ACC112 (cell line): Measurements from ENCODE around the gene SORBS1.

Experiments used
- H2AFZ ChIP-seq: fragments of 200-600 bp; sonication (generic); one replicate; pipeline ENCODE4 v1.6.0; 2017; ENCODE audit warnings: antibody characterized with exemption, low read length; ENCODE audit not compliant: unreplicated experiment
- H3K27ac ChIP-seq: fragments of 200-600 bp; sonication (generic); 2 replicates; pipeline ENCODE4 v1.5.1; 2014; ENCODE audit warnings: low read depth, mild to moderate bottlenecking, antibody characterized with exemption, low read length, moderate library complexity
- H3K27me3 ChIP-seq: fragments of 200-600 bp; sonication (generic); 2 replicates; pipeline ENCODE4 v1.6.1; 2014; ENCODE audit warnings: mild to moderate bottlenecking, antibody characterized with exemption, low read length, moderate library complexity, mixed read lengths; ENCODE audit not compliant: insufficient read depth
- H3K36me3 ChIP-seq: fragments of 200-600 bp; sonication (generic); 2 replicates; pipeline ENCODE4 v1.6.1; 2016; ENCODE audit warnings: mild to moderate bottlenecking, antibody characterized with exemption, low read length, moderate library complexity, mixed read lengths; ENCODE audit not compliant: insufficient read depth
- H3K4me1 ChIP-seq: fragments of 200-600 bp; sonication (generic); one replicate; pipeline ENCODE4 v1.6.1; 2016; ENCODE audit warnings: low read length, mixed read lengths; ENCODE audit not compliant: insufficient read depth, unreplicated experiment, control insufficient read depth
- H3K4me3 ChIP-seq: fragments of 200-600 bp; sonication (generic); 2 replicates; pipeline ENCODE4 v1.5.1; 2014; ENCODE audit warnings: mild to moderate bottlenecking, low read depth, low read length
- H3K79me2 ChIP-seq: fragments of 200-600 bp; sonication (generic); one replicate; pipeline ENCODE4 v1.6.0; 2016; ENCODE audit warnings: low read length; ENCODE audit not compliant: control insufficient read depth, unreplicated experiment, insufficient read depth

The SORBS1 gene

DNA sequence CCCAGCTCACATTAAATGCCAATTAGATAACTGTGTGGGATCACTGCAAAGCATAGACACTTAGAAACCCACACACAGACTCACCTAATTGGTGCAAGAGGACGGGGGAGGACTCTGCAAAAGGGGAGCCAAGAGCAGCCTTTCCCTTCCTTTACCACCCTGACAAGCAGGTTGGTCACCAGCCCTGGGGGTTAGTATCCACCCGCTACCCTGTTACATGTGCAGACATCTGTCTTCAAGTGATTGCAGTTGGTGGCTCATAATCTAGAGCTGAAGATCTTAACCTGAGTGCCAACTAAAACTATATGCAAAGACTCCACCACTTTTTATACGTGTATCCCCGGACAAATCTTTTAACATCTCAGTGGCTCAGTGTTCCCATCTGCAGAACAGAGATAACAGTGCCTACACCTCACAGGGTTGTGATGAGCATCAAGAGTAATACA lies 56.9 kb downstream of the SORBS1 start:
- Histone ChIP-seq H3K79me2 (no peaks in the 10 kb centered on the region), H3K4me1 (no peaks in the 10 kb centered on the region), H3K4me3 (no peak overlapping the region), H2AFZ (no peak overlapping the region), H3K27me3 (peaks cover 6% of the 10 kb centered on the region), H3K36me3 (no peaks in the 10 kb centered on the region), H3K27ac (no peak overlapping the region)

DNA sequence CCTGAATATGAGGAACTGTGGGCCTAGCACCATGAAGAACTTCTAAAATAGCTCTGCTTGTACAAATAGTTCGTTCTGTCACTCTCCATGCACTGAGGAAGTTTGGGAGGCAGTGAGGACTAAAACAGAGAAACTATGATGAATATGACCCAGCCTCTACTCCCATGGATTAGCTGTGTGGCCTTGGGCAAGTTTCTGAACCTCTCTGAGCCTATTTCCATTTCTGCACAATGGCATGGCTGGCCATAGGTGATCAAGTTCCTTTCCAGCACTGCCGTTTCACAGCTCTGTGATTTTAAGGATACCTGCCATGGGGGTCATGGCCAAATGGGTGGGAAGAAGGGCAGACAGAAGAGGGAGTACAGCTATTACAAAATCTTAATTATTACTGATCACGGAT lies 57.6 kb downstream of the SORBS1 start:
- H3K4me1 ChIP-seq: no peaks in the 10 kb centered on the region

DNA sequence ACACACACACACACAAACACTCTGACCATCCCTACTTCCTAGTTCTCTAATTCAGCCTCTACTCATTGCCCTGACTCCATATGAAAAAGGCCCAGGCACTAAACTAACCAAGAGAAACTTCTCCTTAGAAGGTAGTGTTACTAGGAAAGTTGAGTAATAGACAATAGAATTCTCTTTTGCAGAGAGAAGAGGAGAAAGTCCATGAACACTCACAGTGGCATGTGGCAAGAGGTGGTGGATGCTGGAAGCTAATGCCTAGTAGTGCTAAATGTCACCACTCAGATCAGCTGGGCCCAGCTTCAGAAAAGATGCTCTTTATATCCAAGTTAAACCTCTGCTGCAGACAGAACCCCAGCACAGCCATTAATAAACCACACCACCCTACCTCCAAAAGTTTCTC lies 58.2 kb downstream of the SORBS1 start:
- no peak overlapping the region for H2AFZ ChIP-seq
- H3K27ac ChIP-seq: no peak overlapping the region
- H3K79me2 ChIP-seq: no peaks in the 10 kb centered on the region
- peaks cover 6% of the 10 kb centered on the region for H3K27me3 ChIP-seq
- H3K4me1 ChIP-seq: no peaks in the 10 kb centered on the region
- H3K4me3 ChIP-seq: no peak overlapping the region
- no peaks in the 10 kb centered on the region for H3K36me3 ChIP-seq

More for the DNA sequence above, 57.6 kb downstream of the SORBS1 start:
- H3K27me3 ChIP-seq: peaks cover 6% of the 10 kb centered on the region
- no peak overlapping the region for H3K27ac ChIP-seq
- H3K79me2 ChIP-seq: no peaks in the 10 kb centered on the region
- H3K4me3 ChIP-seq: no peak overlapping the region
- no peaks in the 10 kb centered on the region for H3K36me3 ChIP-seq
- H2AFZ ChIP-seq: no peak overlapping the region

DNA sequence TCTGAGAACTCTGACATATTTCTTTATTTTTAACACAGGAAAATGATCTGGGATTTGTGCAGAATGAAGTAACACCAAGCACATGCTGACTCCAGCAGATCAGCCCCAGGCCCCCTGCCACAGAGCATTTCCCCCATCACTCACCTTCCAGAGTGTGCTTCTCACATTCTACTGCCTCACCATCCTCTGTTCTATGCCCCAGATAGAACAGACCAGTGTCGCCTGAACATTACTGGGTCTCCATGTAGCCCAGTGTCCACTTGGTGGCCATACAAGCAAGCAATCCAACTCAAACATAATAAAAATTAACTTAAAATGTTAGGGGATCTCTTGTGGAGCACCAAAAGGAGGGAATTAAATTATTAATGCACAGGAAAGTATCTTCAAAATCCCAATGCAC lies 58.8 kb downstream of the SORBS1 start:
- Histone ChIP-seq H2AFZ (no peak overlapping the region), H3K79me2 (no peaks in the 10 kb centered on the region), H3K27me3 (peaks cover 6% of the 10 kb centered on the region), H3K36me3 (no peaks in the 10 kb centered on the region), H3K4me3 (no peak overlapping the region), H3K4me1 (no peaks in the 10 kb centered on the region), H3K27ac (no peak overlapping the region)

DNA sequence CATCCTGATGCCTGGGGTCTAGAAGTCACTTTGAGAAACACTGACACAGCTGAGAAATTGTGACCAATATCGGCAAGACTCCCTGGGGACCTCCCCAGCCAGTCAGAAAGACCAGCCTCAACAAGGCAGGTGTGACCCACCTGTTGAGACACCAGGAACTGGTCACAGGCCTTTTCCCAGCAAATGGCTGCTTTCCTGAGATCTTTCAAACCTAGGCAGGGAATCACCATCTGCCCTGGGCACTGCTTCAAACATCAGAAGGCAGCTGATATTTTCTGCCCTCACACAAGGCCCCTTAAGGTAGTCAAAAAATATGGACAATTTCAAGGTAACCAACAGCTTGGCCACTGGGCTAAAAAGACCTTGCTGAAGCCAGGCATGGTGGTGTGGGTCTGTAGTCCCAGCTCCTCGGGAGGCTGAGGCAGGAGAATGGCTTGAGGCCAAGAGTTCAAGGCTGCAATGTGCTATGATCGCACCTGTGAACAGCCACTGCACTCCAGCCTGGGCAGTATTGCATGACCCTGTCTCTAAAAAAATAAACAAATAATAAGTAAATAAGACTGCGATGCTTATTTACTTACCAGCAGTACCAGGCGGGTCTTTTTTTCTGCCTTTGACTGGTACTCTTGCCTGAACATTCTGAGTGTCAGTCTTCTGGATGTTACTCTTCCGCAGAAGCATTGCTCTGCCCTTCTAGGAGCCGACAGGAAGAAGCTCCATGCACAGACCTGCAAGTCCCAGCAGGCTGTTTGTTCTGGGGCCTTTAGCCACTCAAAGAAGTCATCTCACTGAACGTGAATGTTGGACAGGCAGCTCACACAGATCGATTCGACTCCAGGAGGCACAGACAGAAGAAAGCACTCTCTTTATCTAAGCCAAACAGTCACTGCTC lies 59.7 kb downstream of the SORBS1 start:
- H2AFZ ChIP-seq: no peak overlapping the region
- H3K36me3 ChIP-seq: no peaks in the 10 kb centered on the region
- H3K4me1 ChIP-seq: no peaks in the 10 kb centered on the region
- no peak overlapping the region for H3K4me3 ChIP-seq
- H3K27me3 ChIP-seq: peaks cover 6% of the 10 kb centered on the region
- H3K27ac ChIP-seq: no peak overlapping the region
- H3K79me2 ChIP-seq: no peaks in the 10 kb centered on the region

DNA sequence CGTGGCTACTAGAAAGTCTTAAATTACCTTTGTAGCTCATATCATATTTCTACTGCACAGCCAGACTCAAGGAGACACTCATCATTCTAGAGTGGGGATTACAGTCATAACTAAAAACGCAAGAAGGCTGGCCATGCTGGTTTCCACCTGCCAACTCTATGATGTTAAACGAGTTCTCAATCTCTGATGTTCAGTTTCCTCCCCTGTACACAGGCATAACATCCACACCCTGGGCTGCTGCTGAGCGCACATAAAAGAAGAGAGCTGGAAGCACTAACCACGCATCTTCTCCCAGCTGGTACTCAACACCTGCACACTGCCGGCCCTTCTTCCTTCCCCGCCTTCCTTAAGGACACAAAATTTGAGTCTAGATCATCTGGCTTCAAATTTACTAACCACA lies 60.5 kb downstream of the SORBS1 start:
- H3K27me3 ChIP-seq: peaks cover 6% of the 10 kb centered on the region
- no peaks in the 10 kb centered on the region for H3K4me1 ChIP-seq
- H3K36me3 ChIP-seq: no peaks in the 10 kb centered on the region
- H3K27ac ChIP-seq: no peak overlapping the region
- no peak overlapping the region for H3K4me3 ChIP-seq
- no peak overlapping the region for H2AFZ ChIP-seq
- H3K79me2 ChIP-seq: no peaks in the 10 kb centered on the region

DNA sequence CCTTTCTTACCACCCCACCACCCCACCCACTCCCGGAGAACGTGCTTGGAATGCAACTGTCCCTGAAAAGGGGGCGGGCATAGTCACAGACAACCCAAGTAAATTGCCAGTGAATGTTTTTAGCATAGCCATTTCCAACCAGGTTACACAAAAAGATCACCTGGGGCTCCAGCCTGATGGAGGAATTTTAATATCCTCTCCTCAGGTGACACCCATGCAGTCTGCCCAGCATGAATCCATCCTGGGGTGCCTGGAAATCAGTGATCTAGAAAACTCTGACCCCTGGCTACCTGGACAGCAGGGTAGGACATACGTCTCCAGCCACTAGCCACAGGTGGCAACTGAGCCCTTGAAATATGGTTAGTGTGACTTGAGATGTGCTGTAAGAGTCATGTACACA lies 61.1 kb downstream of the SORBS1 start:
- Histone ChIP-seq H3K4me1 (no peaks in the 10 kb centered on the region), H3K27me3 (peaks cover 6% of the 10 kb centered on the region), H2AFZ (no peak overlapping the region), H3K79me2 (no peaks in the 10 kb centered on the region), H3K4me3 (no peak overlapping the region), H3K27ac (no peak overlapping the region), H3K36me3 (no peaks in the 10 kb centered on the region)

DNA sequence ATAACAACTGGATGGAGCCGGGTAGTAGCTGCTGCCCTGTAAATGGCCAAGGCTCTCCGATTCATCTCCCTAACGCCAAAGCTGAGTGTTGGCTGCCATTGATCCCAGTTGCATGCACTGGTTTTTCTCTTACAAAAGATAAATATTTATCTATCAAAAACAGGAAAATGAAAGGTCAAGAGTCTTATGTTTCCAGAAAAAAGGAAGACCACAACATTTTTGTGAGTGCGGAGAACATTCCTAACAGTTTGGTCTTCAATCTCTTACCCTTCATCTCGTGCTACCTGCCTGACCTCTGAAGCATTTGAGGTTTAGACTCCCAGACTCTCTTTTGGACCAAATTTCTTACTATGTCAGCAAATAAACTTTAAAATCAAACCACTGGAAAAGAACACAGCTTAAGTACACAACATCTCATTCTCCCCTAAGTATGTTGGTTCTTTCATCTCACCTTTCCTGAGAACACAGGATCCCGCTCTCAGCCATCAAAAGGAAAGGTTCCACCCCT lies 61.6 kb downstream of the SORBS1 start:
- no peak overlapping the region for H3K4me3 ChIP-seq
- H3K79me2 ChIP-seq: no peaks in the 10 kb centered on the region
- no peak overlapping the region for H2AFZ ChIP-seq
- peaks cover 4% of the 10 kb centered on the region for H3K27me3 ChIP-seq
- H3K4me1 ChIP-seq: no peaks in the 10 kb centered on the region
- no peaks in the 10 kb centered on the region for H3K36me3 ChIP-seq
- H3K27ac ChIP-seq: no peak overlapping the region

DNA sequence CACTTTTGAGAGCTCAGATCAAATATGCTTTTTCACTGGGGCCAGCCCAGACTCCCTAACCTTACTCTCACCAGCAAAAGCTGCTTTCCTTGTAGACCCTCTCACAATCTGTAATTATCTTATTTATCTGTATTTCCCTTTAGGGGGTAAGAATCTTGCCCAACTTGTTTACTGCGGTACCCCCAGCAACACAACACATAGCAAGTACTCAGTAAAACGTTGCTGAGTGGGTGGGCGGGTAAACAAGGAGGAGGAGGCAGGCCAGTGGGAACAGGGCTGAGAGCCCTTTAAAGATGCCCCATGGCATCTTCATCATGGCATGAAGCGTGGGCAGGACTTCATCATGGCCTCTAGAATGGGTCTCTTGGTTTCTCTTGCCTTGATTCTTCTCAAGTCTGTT lies 64.2 kb downstream of the SORBS1 start:
- Histone ChIP-seq H3K27ac (no peak overlapping the region), H3K4me1 (no peaks in the 10 kb centered on the region), H3K4me3 (no peak overlapping the region), H3K27me3 (no peaks in the 10 kb centered on the region), H3K79me2 (no peaks in the 10 kb centered on the region), H2AFZ (no peak overlapping the region), H3K36me3 (no peaks in the 10 kb centered on the region)

DNA sequence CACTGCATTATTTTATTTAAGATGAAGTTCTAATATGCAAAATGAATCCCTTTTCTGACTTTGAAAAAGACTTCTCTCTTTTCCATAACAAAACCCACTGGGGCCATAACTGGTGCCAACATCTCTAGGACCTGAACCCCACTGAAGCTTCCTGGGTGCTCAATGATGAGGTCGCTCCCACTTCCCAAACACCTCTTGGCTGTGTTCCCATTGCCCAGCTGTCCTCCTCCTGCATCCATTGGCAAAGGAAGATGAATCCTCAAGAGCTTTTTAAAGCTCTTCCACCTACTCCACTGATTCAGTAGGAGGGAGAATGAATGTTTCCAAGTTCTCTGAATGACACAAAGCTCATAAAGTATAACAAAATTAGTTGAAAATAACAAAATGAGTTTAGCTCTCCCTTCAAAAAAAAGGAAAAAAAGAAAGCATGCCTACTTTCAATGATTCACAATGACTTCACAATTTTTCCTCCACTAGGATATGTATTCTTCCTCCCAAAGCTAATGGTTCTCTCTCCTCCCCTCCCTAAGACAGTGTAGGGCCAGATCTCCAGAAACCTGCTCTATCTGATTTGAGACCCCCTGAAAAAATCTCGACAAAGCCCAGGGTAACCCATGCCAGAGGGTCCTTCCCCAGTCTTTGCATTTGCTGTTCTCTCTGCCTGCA lies 64.8 kb downstream of the SORBS1 start:
- Histone ChIP-seq H3K4me3 (no peak overlapping the region), H3K27ac (no peak overlapping the region), H3K27me3 (no peaks in the 10 kb centered on the region), H2AFZ (no peak overlapping the region), H3K36me3 (no peaks in the 10 kb centered on the region), H3K4me1 (no peaks in the 10 kb centered on the region), H3K79me2 (no peaks in the 10 kb centered on the region)

DNA sequence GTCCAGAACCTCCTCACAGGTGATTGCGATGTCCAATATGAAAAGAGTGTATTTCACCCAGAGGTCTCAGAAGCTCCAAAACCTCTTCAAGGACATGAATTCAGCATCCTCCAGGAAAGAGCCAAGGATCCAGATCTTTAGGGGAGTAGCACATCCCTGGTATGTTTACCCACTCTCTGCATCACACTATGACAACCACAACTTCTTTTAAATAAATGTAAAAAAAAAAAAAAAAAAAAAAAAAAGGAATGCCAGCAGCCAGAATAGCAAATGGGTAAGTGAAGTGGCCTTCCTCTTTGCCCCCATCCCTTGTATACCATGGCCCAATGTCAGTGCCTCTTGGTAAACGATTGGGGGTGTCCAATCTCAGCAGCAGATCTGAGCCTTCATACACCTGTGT lies 67.3 kb downstream of the SORBS1 start:
- H3K27me3 ChIP-seq: no peaks in the 10 kb centered on the region
- no peaks in the 10 kb centered on the region for H3K79me2 ChIP-seq
- H3K27ac ChIP-seq: no peak overlapping the region
- H3K4me3 ChIP-seq: no peak overlapping the region
- no peaks in the 10 kb centered on the region for H3K36me3 ChIP-seq
- H3K4me1 ChIP-seq: no peaks in the 10 kb centered on the region
- H2AFZ ChIP-seq: no peak overlapping the region
